Duodenal mucosa (tissue), 2 donors: ENCODE data around the gene ATF7.
A peak's percentile ranks its signal among the peaks of the same experiment; 100 is the strongest.

ENCODE experiments used
- H3K27ac ChIP-seq: one replicate; pipeline ENCODE4 v1.7.0; 2013; ENCODE audit warnings: low read depth, low read length
- H3K27me3 ChIP-seq, 2 donors: one replicate each; pipeline ENCODE4 v1.7.0; 2013; ENCODE audit warnings: low read length in 2 of 2, control low read depth in 1 of 2; ENCODE audit not compliant: insufficient read depth in 2 of 2, control insufficient read depth in 1 of 2
- H3K36me3 ChIP-seq, 2 donors: one replicate each; pipeline ENCODE4 v1.7.0; 2013; ENCODE audit warnings: low read length in 2 of 2, control low read depth in 1 of 2; ENCODE audit not compliant: insufficient read depth in 2 of 2, control insufficient read depth in 1 of 2
- H3K4me1 ChIP-seq, 2 donors: one replicate each; pipeline ENCODE4 v1.7.0; 2013; ENCODE audit warnings: low read length in 2 of 2, control low read depth in 1 of 2; ENCODE audit not compliant: insufficient read depth in 2 of 2, control insufficient read depth in 1 of 2
- H3K4me3 ChIP-seq, 2 donors: one replicate each; pipeline ENCODE4 v1.7.0; 2013; ENCODE audit warnings: low read length in 2 of 2, low read depth in 1 of 2
- H3K9ac ChIP-seq, 2 donors: one replicate each; pipeline ENCODE4 v1.7.0; 2013; ENCODE audit warnings: low read length in 2 of 2, low read depth in 1 of 2
- H3K9me3 ChIP-seq, 2 donors: one replicate each; pipeline ENCODE4 v1.7.0; 2013; ENCODE audit warnings: low read length in 2 of 2, control low read depth in 1 of 2; ENCODE audit not compliant: control insufficient read depth in 1 of 2

The ATF7 gene

GRCh38 chr12:53492188-53492587 lies 134.0 kb downstream of the ATF7 start:
- Histone ChIP-seq H3K27me3 (no peaks in the 10 kb centered on the region), H3K4me1 (peaks cover 21 to 23% of the 10 kb centered on the region in 2 donors), H3K9me3 (no peaks in the 10 kb centered on the region), H3K27ac (peak overlapping the region; percentile 7), H3K36me3 (peaks cover 0 to 9% of the 10 kb centered on the region in 2 donors), H3K4me3 (peak overlapping the region in 1 of 2 donors; percentile 96), H3K9ac (peak overlapping the region in 1 of 2 donors; percentile 81)

GRCh38 chr12:53489242-53489864 lies 136.8 kb downstream of the ATF7 start:
- no peaks in the 10 kb centered on the region for H3K9me3 ChIP-seq
- no peak overlapping the region for H3K4me3 ChIP-seq
- no peaks in the 10 kb centered on the region for H3K27me3 ChIP-seq
- no peak overlapping the region for H3K9ac ChIP-seq
- no peak overlapping the region for H3K27ac ChIP-seq
- peaks cover 10 to 13% of the 10 kb centered on the region in 2 donors for H3K4me1 ChIP-seq
- peaks cover 4 to 32% of the 10 kb centered on the region in 2 donors for H3K36me3 ChIP-seq

- Histone ChIP-seq H3K36me3 (peaks cover 9 to 50% of the 10 kb centered on the region in 2 donors), H3K27me3 (no peaks in the 10 kb centered on the region), H3K4me1 (peaks cover 19 to 26% of the 10 kb centered on the region in 2 donors), H3K27ac (no peak overlapping the region), H3K9ac (no peak overlapping the region), H3K4me3 (no peak overlapping the region), H3K9me3 (no peaks in the 10 kb centered on the region)
These were observed 139.3 kb downstream of the ATF7 start for GRCh38 chr12:53486736-53487487.

GRCh38 chr12:53485955-53486735 lies 140.0 kb downstream of the ATF7 start:
- Histone ChIP-seq H3K36me3 (peaks cover 12 to 58% of the 10 kb centered on the region in 2 donors), H3K27ac (no peak overlapping the region), H3K4me1 (peaks cover 22 to 30% of the 10 kb centered on the region in 2 donors), H3K4me3 (no peak overlapping the region), H3K27me3 (no peaks in the 10 kb centered on the region), H3K9me3 (no peaks in the 10 kb centered on the region), H3K9ac (no peak overlapping the region)

GRCh38 chr12:53484686-53485575 lies 141.3 kb downstream of the ATF7 start:
- peaks cover 21 to 67% of the 10 kb centered on the region in 2 donors for H3K36me3 ChIP-seq
- no peaks in the 10 kb centered on the region for H3K9me3 ChIP-seq
- H3K27ac ChIP-seq: no peak overlapping the region

GRCh38 chr12:53483979-53484377 lies 142.2 kb downstream of the ATF7 start:
- Histone ChIP-seq H3K27ac (no peak overlapping the region), H3K4me1 (peaks cover 28 to 30% of the 10 kb centered on the region in 2 donors), H3K36me3 (peaks cover 28 to 74% of the 10 kb centered on the region in 2 donors), H3K4me3 (no peak overlapping the region), H3K27me3 (no peaks in the 10 kb centered on the region), H3K9me3 (no peaks in the 10 kb centered on the region), H3K9ac (no peak overlapping the region)

More at GRCh38 chr12:53484686-53485575, 141.3 kb downstream of the ATF7 start:
- H3K4me1 ChIP-seq: peaks cover 28 to 30% of the 10 kb centered on the region in 2 donors
- no peak overlapping the region for H3K9ac ChIP-seq
- H3K27me3 ChIP-seq: no peaks in the 10 kb centered on the region
- no peak overlapping the region for H3K4me3 ChIP-seq

- Histone ChIP-seq H3K9ac (peak overlapping the region; percentile 16 to 19), H3K27me3 (no peaks in the 10 kb centered on the region), H3K4me3 (no peak overlapping the region), H3K27ac (no peak overlapping the region), H3K36me3 (peaks cover 30 to 80% of the 10 kb centered on the region in 2 donors), H3K9me3 (no peaks in the 10 kb centered on the region), H3K4me1 (peaks cover 28 to 30% of the 10 kb centered on the region in 2 donors)
These were observed 142.8 kb downstream of the ATF7 start for GRCh38 chr12:53483225-53483978.

GRCh38 chr12:53482626-53483168 lies 143.5 kb downstream of the ATF7 start:
- peaks cover 30 to 83% of the 10 kb centered on the region in 2 donors for H3K36me3 ChIP-seq
- H3K9me3 ChIP-seq: no peaks in the 10 kb centered on the region
- H3K4me1 ChIP-seq: peaks cover 28 to 30% of the 10 kb centered on the region in 2 donors
- H3K27me3 ChIP-seq: no peaks in the 10 kb centered on the region
- peak overlapping the region in 1 of 2 donors; percentile 16 for H3K9ac ChIP-seq
- H3K4me3 ChIP-seq: no peak overlapping the region
- no peak overlapping the region for H3K27ac ChIP-seq
